ENCODE measurements around the gene TAB2.
A peak's percentile ranks its signal among the peaks of the same experiment; 100 is the strongest.
"Not testable (repeated sequence)": the region's sequence is repeated elsewhere in the genome, so short reads cannot be mapped to it uniquely, and the experiment has no call there.

TAB2 gene

GRCh38 chr6:149448821-149449453 lies 131.4 kb downstream of the TAB2 start:
- DNase-seq, result no peak

- no peak for DNase-seq
Measured at GRCh38 chr6:149449831-149450678, 132.5 kb downstream of the TAB2 start.

GRCh38 chr6:149450679-149451375 lies 133.3 kb downstream of the TAB2 start:
- no peak for DNase-seq

GRCh38 chr6:149451376-149452036 lies 134.0 kb downstream of the TAB2 start:
- DNase-seq, result peak; percentile 42

GRCh38 chr6:149452037-149452939 lies 134.8 kb downstream of the TAB2 start:
- DNase-seq, result no peak

GRCh38 chr6:149453597-149454345 lies 136.3 kb downstream of the TAB2 start:
- DNase-seq, result no peak

GRCh38 chr6:149454346-149454848 lies 136.9 kb downstream of the TAB2 start:
- DNase-seq, result peak; percentile 11

- no peak for DNase-seq
Measured at GRCh38 chr6:149455031-149455732, 137.7 kb downstream of the TAB2 start.

- DNase-seq, result no peak
Measured at GRCh38 chr6:149456311-149457021, 139.0 kb downstream of the TAB2 start.

- peak; percentile 43 for DNase-seq
Measured at GRCh38 chr6:149457316-149457884, 139.9 kb downstream of the TAB2 start.

GRCh38 chr6:149458196-149458595 lies 140.7 kb downstream of the TAB2 start:
- DNase-seq, result no peak

- DNase-seq, result no peak
Measured at GRCh38 chr6:149458806-149459205, 141.3 kb downstream of the TAB2 start.

- no peak for DNase-seq
Measured at GRCh38 chr6:149459761-149460160, 142.2 kb downstream of the TAB2 start.

GRCh38 chr6:149460249-149460648 lies 142.7 kb downstream of the TAB2 start:
- DNase-seq, result not testable (repeated sequence)
